ENCODE results near the gene CFAP77.

Gene CFAP77

DNA sequence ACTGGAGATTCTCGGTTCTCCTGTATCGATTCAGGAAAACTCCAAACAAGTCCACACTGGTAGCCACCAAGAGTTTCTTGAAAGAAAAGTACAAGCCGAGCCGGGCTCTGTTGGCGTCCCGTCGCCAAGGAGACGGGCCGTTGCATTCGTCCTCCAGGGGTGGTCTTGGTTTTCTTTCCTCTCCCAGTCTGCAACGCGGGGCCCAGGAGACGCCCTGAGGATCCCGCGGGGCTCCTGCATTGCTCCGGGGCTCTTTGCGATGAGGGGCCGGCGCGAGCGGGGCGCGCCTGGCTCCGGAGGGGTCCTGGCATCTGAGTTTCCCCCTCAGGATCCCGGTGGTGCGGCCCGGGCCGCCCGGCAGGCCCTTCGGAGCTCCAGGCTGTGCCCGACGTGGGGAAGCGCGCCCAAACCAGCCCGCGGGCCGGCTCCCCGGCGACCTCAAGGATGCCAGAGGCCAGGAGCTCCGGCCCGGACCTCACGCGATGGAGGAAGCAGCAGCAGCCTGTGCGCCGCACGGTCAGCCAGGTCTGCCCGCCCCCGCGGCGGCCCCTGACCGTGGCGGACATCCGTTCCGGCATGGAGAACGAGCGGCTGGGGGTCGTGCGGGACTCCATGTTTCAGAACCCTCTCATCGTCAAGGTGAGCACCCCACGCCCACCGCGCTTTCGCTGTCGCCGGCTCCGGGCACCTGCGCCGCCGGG is at the start of gene CFAP77:
TSS of gene CFAP77 (plus strand) at position 384 of the 701 bp plus-strand sequence. CDS start at position 445, 61 bp downstream.
- H2AFZ ChIP-seq (ENCODE audit: low read depth): peak within 1 kb of the TSS; percentile 54; the same call in 1 of the 2 replicates
- H3K27ac ChIP-seq: no peak within 1 kb of the TSS
- H3K9ac ChIP-seq: no peak within 1 kb of the TSS
- no peaks in the 10 kb centered on the region for H3K36me3 ChIP-seq (ENCODE audit: insufficient read depth)
- peaks cover 16% of the 10 kb centered on the region for H3K79me2 ChIP-seq (ENCODE audit: insufficient read depth, low read depth)
- TF ChIP-seq CTCF (conservative IDR thresholded peaks at IDR 0.05; ENCODE audit: low read depth, low read length): no peak
- no peak within 1 kb of the TSS for H3K4me3 ChIP-seq (IDR thresholded peaks at IDR 0.05; ENCODE audit: insufficient read depth, low read depth, low read length)
- H3K4me1 ChIP-seq (ENCODE audit: low read depth, poor library complexity, severe bottlenecking): peaks cover 26% of the 10 kb centered on the region
- peak within 1 kb of the TSS; percentile 64 for H3K4me2 ChIP-seq
- H3K27me3 ChIP-seq (ENCODE audit: insufficient read depth, low read depth): peaks cover 50% of the 10 kb centered on the region
- no peaks in the 10 kb centered on the region for H4K20me1 ChIP-seq (ENCODE audit: insufficient read depth)

DNA sequence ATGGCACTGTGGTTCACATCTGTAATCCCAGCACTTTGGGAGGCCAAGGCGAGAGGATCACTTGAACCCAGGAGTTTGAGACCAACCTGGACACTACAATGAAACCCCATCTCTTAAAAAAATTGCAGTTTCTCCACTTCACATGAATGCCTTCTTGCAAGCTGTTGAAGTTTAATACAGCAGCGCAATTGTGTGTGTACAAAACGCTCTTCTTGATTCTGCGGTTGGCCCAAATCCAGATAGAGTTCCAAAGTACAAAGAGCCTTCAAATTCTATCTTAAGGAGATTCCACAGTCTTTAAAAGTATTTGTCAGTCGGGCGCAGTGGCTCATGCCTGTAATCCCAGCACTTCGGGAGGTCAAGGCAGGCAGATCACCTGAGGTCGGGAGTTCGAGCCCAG is 45.9 kb upstream of the CFAP77 start:
- no peaks in the 10 kb centered on the region for H4K20me1 ChIP-seq (ENCODE audit: insufficient read depth)
- no peak overlapping the region for H3K4me3 ChIP-seq (IDR thresholded peaks at IDR 0.05; ENCODE audit: insufficient read depth, low read depth, low read length)
- no peak overlapping the region for H2AFZ ChIP-seq (ENCODE audit: low read depth)
- H3K9ac ChIP-seq: no peak overlapping the region
- no peak overlapping the region for H3K27ac ChIP-seq
- no peaks in the 10 kb centered on the region for H3K27me3 ChIP-seq (ENCODE audit: insufficient read depth, low read depth)
- no peak for TF ChIP-seq CTCF (conservative IDR thresholded peaks at IDR 0.05; ENCODE audit: low read depth, low read length)
- H3K79me2 ChIP-seq (ENCODE audit: insufficient read depth, low read depth): no peaks in the 10 kb centered on the region
- no peaks in the 10 kb centered on the region for H3K4me1 ChIP-seq (ENCODE audit: low read depth, poor library complexity, severe bottlenecking)
- H3K4me2 ChIP-seq: no peak overlapping the region
- H3K36me3 ChIP-seq (ENCODE audit: insufficient read depth): no peaks in the 10 kb centered on the region

- Histone ChIP-seq H3K36me3 (ENCODE audit: insufficient read depth) (no peaks in the 10 kb centered on the region), H3K9ac (no peak overlapping the region), H3K4me1 (ENCODE audit: low read depth, poor library complexity, severe bottlenecking) (no peaks in the 10 kb centered on the region), H4K20me1 (ENCODE audit: insufficient read depth) (no peaks in the 10 kb centered on the region), H3K27ac (no peak overlapping the region), H3K79me2 (ENCODE audit: insufficient read depth, low read depth) (no peaks in the 10 kb centered on the region), H3K4me3 (IDR thresholded peaks at IDR 0.05; ENCODE audit: insufficient read depth, low read depth, low read length) (no peak overlapping the region), H3K27me3 (ENCODE audit: insufficient read depth, low read depth) (no peaks in the 10 kb centered on the region), H3K4me2 (no peak overlapping the region), H2AFZ (ENCODE audit: low read depth) (no peak overlapping the region)
- no peak for TF ChIP-seq CTCF (conservative IDR thresholded peaks at IDR 0.05; ENCODE audit: low read depth, low read length)
Measured at GRCh38 chr9:132365986-132366385, 44.0 kb upstream of the CFAP77 start.

DNA sequence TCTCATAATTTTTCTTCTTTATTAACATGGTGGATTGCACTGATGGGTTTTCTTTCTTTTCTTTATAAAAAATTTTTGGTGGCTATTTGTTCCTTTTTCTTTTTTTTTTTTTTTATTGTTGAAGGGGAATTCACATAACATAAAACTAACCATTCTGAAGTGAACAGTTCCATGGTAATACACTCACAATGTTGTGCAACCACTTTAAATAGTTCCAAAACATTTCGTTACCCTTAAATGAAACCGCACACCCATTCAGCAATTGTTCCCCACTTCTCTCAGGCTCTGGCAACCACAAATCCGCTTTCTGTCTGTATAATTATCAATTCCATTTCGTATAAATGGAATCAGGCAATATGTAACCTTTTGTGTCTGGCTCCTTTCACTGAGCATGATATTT is 43.5 kb upstream of the CFAP77 start:
- H3K27ac ChIP-seq: no peak overlapping the region
- H3K4me3 ChIP-seq (IDR thresholded peaks at IDR 0.05; ENCODE audit: insufficient read depth, low read depth, low read length): no peak overlapping the region
- H3K9ac ChIP-seq: no peak overlapping the region
- H3K36me3 ChIP-seq (ENCODE audit: insufficient read depth): no peaks in the 10 kb centered on the region
- no peaks in the 10 kb centered on the region for H3K27me3 ChIP-seq (ENCODE audit: insufficient read depth, low read depth)
- no peaks in the 10 kb centered on the region for H3K79me2 ChIP-seq (ENCODE audit: insufficient read depth, low read depth)
- no peak overlapping the region for H3K4me2 ChIP-seq
- TF ChIP-seq CTCF (conservative IDR thresholded peaks at IDR 0.05; ENCODE audit: low read depth, low read length): no peak
- no peaks in the 10 kb centered on the region for H4K20me1 ChIP-seq (ENCODE audit: insufficient read depth)
- no peaks in the 10 kb centered on the region for H3K4me1 ChIP-seq (ENCODE audit: low read depth, poor library complexity, severe bottlenecking)
- no peak overlapping the region for H2AFZ ChIP-seq (ENCODE audit: low read depth)

Data from KMS-11 (cell line).